GM23248 (cell line): ENCODE results near the gene SETD2.

Source experiments
- EZH2 ChIP-seq: fragments of 200-600 bp; sonication (generic); IDR thresholded peaks from 2 replicates; pipeline ENCODE4 v1.6.1; 2018; ENCODE audit warnings: antibody characterized with exemption, mild to moderate bottlenecking; ENCODE audit not compliant: insufficient read depth, poor library complexity, severe bottlenecking
- EZH2phosphoT487 ChIP-seq: fragments of 200-600 bp; sonication (generic); IDR thresholded peaks from 2 replicates; pipeline ENCODE4 v1.6.1; 2018; ENCODE audit warnings: antibody characterized with exemption, moderate library complexity, mild to moderate bottlenecking, low read depth; ENCODE audit not compliant: insufficient read depth

- TF ChIP-seq EZH2 (no peak), EZH2phosphoT487 (no peak)
Measured at GRCh38 chr3:47008851-47009224, 155.1 kb downstream of the SETD2 start.
